Measurements from ENCODE around the gene MFN2.

MFN2 gene

GRCh38 chr1:12012560-12013316, 32.5 kb downstream of the MFN2 start:
- CTCF ChIA-PET, result interaction anchor here (0.7 to 0.8 kb wide), 3 partner anchors 11 to 53 kb away, joined by 3 read pairs; no protein-coding TSS in a partner anchor
- no peak overlapping the region for H3K27ac ChIP-seq (ENCODE audit: extremely low read depth, low read depth, low read length)

GRCh38 chr1:12014141-12014991, 34.1 kb downstream of the MFN2 start:
- POLR2A ChIA-PET, result no interaction called here
- Histone ChIP-seq H3K36me3 (ENCODE audit: control insufficient read depth in 2 of 2, insufficient read depth in 1 of 2, low read length in 2 of 2) (peaks cover 5 to 39% of the 10 kb centered on the region in 2 experiments; a peak in 2 of 3 replicates), H3K4me3 (ENCODE audit: low read depth, low read length) (no peak overlapping the region), H3K9me3 (ENCODE audit: control insufficient read depth, insufficient read depth, low read depth, low read length) (no peaks in the 10 kb centered on the region), H3K27ac (ENCODE audit: extremely low read depth, low read depth, low read length) (no peak overlapping the region), H3K4me1 (ENCODE audit: control insufficient read depth, insufficient read depth, low read length) (no peaks in the 10 kb centered on the region)
- TF ChIP-seq PRDM10 (tag by site-specific recombination; IDR thresholded peaks at IDR 0.05) (peak; percentile 32), PRDM4 (tag by site-specific recombination; IDR thresholded peaks at IDR 0.05) (peak; percentile 55), KLF17 (tag by site-specific recombination; IDR thresholded peaks at IDR 0.05) (no peak)
- CTCF ChIA-PET, result interaction anchor here (0.6 kb wide), 2 partner anchors 29 to 224 kb away, joined by 4 to 5 read pairs; no protein-coding TSS in a partner anchor

More at GRCh38 chr1:12012560-12013316, 32.5 kb downstream of the MFN2 start:
- Histone ChIP-seq H3K4me1 (ENCODE audit: control insufficient read depth, insufficient read depth, low read length) (no peaks in the 10 kb centered on the region), H3K4me3 (ENCODE audit: low read depth, low read length) (no peak overlapping the region), H3K36me3 (ENCODE audit: control insufficient read depth in 2 of 2, insufficient read depth in 1 of 2, low read length in 2 of 2) (peaks cover 8 to 48% of the 10 kb centered on the region in 2 experiments; a peak in 2 of 3 replicates), H3K9me3 (ENCODE audit: control insufficient read depth, insufficient read depth, low read depth, low read length) (no peaks in the 10 kb centered on the region)
- no peak for TF ChIP-seq ZNF624 (tag by site-specific recombination; IDR thresholded peaks at IDR 0.05)
- TF ChIP-seq WT1 (tag by site-specific recombination; IDR thresholded peaks at IDR 0.05), result no peak
- TF ChIP-seq ZNF138 (tag by site-specific recombination; IDR thresholded peaks at IDR 0.05; ENCODE audit: borderline replicate concordance), result no peak
- TF ChIP-seq ZNF670 (tag by site-specific recombination; IDR thresholded peaks at IDR 0.05; ENCODE audit: low read depth), result no peak
- no peak for TF ChIP-seq ZNF26 (tag by site-specific recombination; IDR thresholded peaks at IDR 0.05)
- no peak for TF ChIP-seq ZBTB44 (tag by site-specific recombination; IDR thresholded peaks at IDR 0.05)
- TF ChIP-seq ZNF133 (tag by site-specific recombination; IDR thresholded peaks at IDR 0.05), result no peak
- no peak for TF ChIP-seq GFI1B (tag by site-specific recombination; IDR thresholded peaks at IDR 0.05)
- TF ChIP-seq ZNF341 (tag by site-specific recombination; IDR thresholded peaks at IDR 0.05; ENCODE audit: low read depth), result no peak
- TF ChIP-seq ZNF747 (tag by site-specific recombination; IDR thresholded peaks at IDR 0.05), result no peak
- POLR2A ChIA-PET, result no interaction called here
